Small intestine (tissue), 16 donors: ENCODE results near the gene ZNF649. TPM values are rescaled to one million over a fixed set of nuclear protein-coding genes. Genes with fewer than 3 reads are reported as not detected.

Experiments used
- DNase-seq, 2 donors: peaks; one replicate each; pipeline versions ENCODE4 v3.0.0 to v3.0.0-alpha.2; 2013
- FAIRE-seq: peaks from 2 replicates; lab custom pipeline; 2012; peaks lifted over from hg19 to GRCh38; lab: Jason Lieb, UNC
- H3K27ac ChIP-seq, 3 donors: one replicate each; pipeline ENCODE4 v1.5.1; 2013; ENCODE audit warnings: low read length in 2 of 3, mild to moderate bottlenecking in 2 of 3, control low read depth in 1 of 3, inconsistent platforms in 1 of 3, low read depth in 1 of 3, moderate library complexity in 1 of 3
- H3K27me3 ChIP-seq, 3 donors: one replicate each; pipeline ENCODE4 v1.6.1; 2013; ENCODE audit warnings: low read length in 3 of 3, inconsistent platforms in 1 of 3; ENCODE audit not compliant: control insufficient read depth in 3 of 3, insufficient read depth in 3 of 3
- H3K36me3 ChIP-seq, 3 donors: one replicate each; pipeline ENCODE4 v1.6.1; 2013; ENCODE audit warnings: low read length in 3 of 3, inconsistent platforms in 1 of 3, low read depth in 1 of 3, mild to moderate bottlenecking in 1 of 3, moderate library complexity in 1 of 3; ENCODE audit not compliant: control insufficient read depth in 3 of 3, insufficient read depth in 2 of 3
- H3K4me1 ChIP-seq, 3 donors: one replicate each; pipeline ENCODE4 v1.6.1; 2013; ENCODE audit warnings: low read length in 2 of 3, inconsistent platforms in 1 of 3, low read depth in 1 of 3, mild to moderate bottlenecking in 1 of 3, moderate library complexity in 1 of 3; ENCODE audit not compliant: control insufficient read depth in 3 of 3, insufficient read depth in 2 of 3
- H3K4me3 ChIP-seq, 3 donors: one replicate each; pipeline ENCODE4 v1.5.1; 2013; ENCODE audit warnings: low read length in 3 of 3, control low read depth in 1 of 3, inconsistent platforms in 1 of 3, low read depth in 1 of 3, mild to moderate bottlenecking in 1 of 3, moderate library complexity in 1 of 3
- H3K9me3 ChIP-seq, 2 donors: one replicate each; pipeline ENCODE4 v1.6.1; 2013; ENCODE audit warnings: low read depth in 1 of 2, low read length in 1 of 2; ENCODE audit not compliant: control insufficient read depth in 2 of 2, insufficient read depth in 1 of 2
- WGBS, 3 donors: extraction: QIAGEN DNeasy Blood & Tissue Kit; methylation state at CpG; one replicate each; pipeline ENCODE4 v1.1.7; 2013; 5-methylcytosine and 5-hydroxymethylcytosine counted together
- long read RNA-seq, 10 donors: transcript quantifications; one replicate each; lab custom pipeline, GENCODE V29; 2026
- polyA plus RNA-seq, 4 donors: library from polyadenylated mRNA; stranded (reverse) in 3 of 4; unstranded in 1 of 4; fragments of 200-250 nt in 3 of 4; fragments of 120-200 nt in 1 of 4; gene quantifications; one replicate each; pipeline versions ENCODE4 v1.2.1 to v1.2.3, GENCODE V29; 2013
- donor health status: healthy with polysubstance abuse.
- donor health status: control.
- donor health status: control.
- donor health status: Bipolar disorder and iron deficiency.
- donor health status: healthy.

ZNF649 gene
- 10 to 100 TPM in 1 of 4 donors, 1 to 10 TPM in 3; 2.5 to 14.4 (median 4.5) TPM for polyA plus RNA-seq
- long read RNA-seq, donor 1, transcript ZNF649-201 (5 exons, 3,197 nt) = major isoform, 13 of 13 reads
- long read RNA-seq, donor 1, partial matches to known transcripts = 0 of 13 reads
- long read RNA-seq, donor 1, other reads (novel, unspliced or antisense) = 0 of 13 reads
- long read RNA-seq, donor 2, partial matches to known transcripts = 0 of 2 reads
- long read RNA-seq, donor 2, other reads (novel, unspliced or antisense) = 0 of 2 reads
- long read RNA-seq, donor 3, partial matches to known transcripts = 0 of 1 reads
- long read RNA-seq, donor 3, other reads (novel, unspliced or antisense) = 0 of 1 reads
- long read RNA-seq, donor 4 = 0 reads
- long read RNA-seq, donor 5, partial matches to known transcripts = 0 of 2 reads
- long read RNA-seq, donor 5, other reads (novel, unspliced or antisense) = 0 of 2 reads
- long read RNA-seq, donor 6, transcript ZNF649-201 (5 exons, 3,197 nt) = major isoform, 5 of 5 reads
- long read RNA-seq, donor 6, partial matches to known transcripts = 0 of 5 reads
- long read RNA-seq, donor 6, other reads (novel, unspliced or antisense) = 0 of 5 reads
- long read RNA-seq, donor 7, transcript ZNF649-201 (5 exons, 3,197 nt) = major isoform, 6 of 6 reads
- long read RNA-seq, donor 7, partial matches to known transcripts = 0 of 6 reads
- long read RNA-seq, donor 7, other reads (novel, unspliced or antisense) = 0 of 6 reads
- long read RNA-seq, donor 8 = 0 reads
- long read RNA-seq, donor 9, partial matches to known transcripts = 0 of 2 reads
- long read RNA-seq, donor 9, other reads (novel, unspliced or antisense) = 0 of 2 reads
- long read RNA-seq, donor 10, transcript ZNF649-201 (5 exons, 3,197 nt) = major isoform, 9 of 9 reads
- long read RNA-seq, donor 10, partial matches to known transcripts = 0 of 9 reads
- long read RNA-seq, donor 10, other reads (novel, unspliced or antisense) = 0 of 9 reads

GRCh38 chr19:51904331-51905165 is at the start of gene ZNF649:
TSS of gene ZNF649 (minus strand) at chr19:51905017. CDS start at chr19:51900107, 4,910 bp downstream.
- 0 to 1% (median 1%) methylated on average over 43 of the region's 43 CpGs for whole genome bisulfite sequencing, 3 donors
- Histone ChIP-seq H3K27me3 (no peaks in the 10 kb centered on the region), H3K9me3 (peaks cover 3 to 47% of the 10 kb centered on the region in 2 donors), H3K4me3 (peak within 1 kb of the TSS; percentile 76 to 88 (median 79)), H3K4me1 (no peaks in the 10 kb centered on the region), H3K36me3 (peaks cover 9 to 15% (median 9%) of the 10 kb centered on the region in 3 donors), H3K27ac (peak within 1 kb of the TSS; percentile 73 to 88 (median 74))
- FAIRE-seq = no peak
- peak; percentile 86 to 93 for DNase-seq

- H3K27me3 ChIP-seq = no peaks in the 10 kb centered on the region
- no peak overlapping the region for H3K27ac ChIP-seq
- FAIRE-seq = no peak
- no peaks in the 10 kb centered on the region for H3K4me1 ChIP-seq
- H3K4me3 ChIP-seq = peak overlapping the region in 1 of 3 donors; percentile 11
- DNase-seq = no peak
- WGBS, 3 donors = 16 to 47% (median 46%) methylated on average over 25 of the region's 25 CpGs
- H3K36me3 ChIP-seq = peaks cover 3 to 10% (median 7%) of the 10 kb centered on the region in 3 donors
- peaks cover 13 to 51% of the 10 kb centered on the region in 2 donors for H3K9me3 ChIP-seq
Measured at GRCh38 chr19:51948975-51949374, 44.2 kb upstream of the ZNF649 start.

GRCh38 chr19:51946602-51947001 is 41.8 kb upstream of the ZNF649 start:
- peaks cover 10 to 31% (median 24%) of the 10 kb centered on the region in 3 donors for H3K36me3 ChIP-seq
- FAIRE-seq (no peak), DNase-seq (no peak)
- no peaks in the 10 kb centered on the region for H3K4me1 ChIP-seq
- no peak overlapping the region for H3K27ac ChIP-seq
- 82 to 90% (median 83%) methylated on average over 1 of the region's 1 CpG for WGBS, 3 donors
- H3K9me3 ChIP-seq = peaks cover 13 to 62% of the 10 kb centered on the region in 2 donors
- H3K27me3 ChIP-seq = no peaks in the 10 kb centered on the region
- no peak overlapping the region for H3K4me3 ChIP-seq

GRCh38 chr19:51944798-51945552 is 40.2 kb upstream of the ZNF649 start:
- DNase-seq (no peak), FAIRE-seq (no peak)
- H3K27me3 ChIP-seq = no peaks in the 10 kb centered on the region
- H3K27ac ChIP-seq = no peak overlapping the region
- H3K36me3 ChIP-seq = peaks cover 20 to 47% (median 30%) of the 10 kb centered on the region in 3 donors
- no peaks in the 10 kb centered on the region for H3K4me1 ChIP-seq
- WGBS, 3 donors = 93% methylated on average over 7 of the region's 7 CpGs
- no peak overlapping the region for H3K4me3 ChIP-seq
- H3K9me3 ChIP-seq = peaks cover 14 to 66% of the 10 kb centered on the region in 2 donors

GRCh38 chr19:51938936-51939335 is 34.1 kb upstream of the ZNF649 start:
- FAIRE-seq = no peak
- H3K9me3 ChIP-seq = peaks cover 9 to 70% of the 10 kb centered on the region in 2 donors
- peaks cover 37 to 65% (median 38%) of the 10 kb centered on the region in 3 donors for H3K36me3 ChIP-seq

GRCh38 chr19:51931921-51932320 is 27.1 kb upstream of the ZNF649 start:
- no peaks in the 10 kb centered on the region for H3K27me3 ChIP-seq
- no peak for FAIRE-seq
- H3K4me3 ChIP-seq = no peak overlapping the region
- H3K27ac ChIP-seq = no peak overlapping the region
- 89 to 94% (median 93%) methylated on average over 8 of the region's 8 CpGs for WGBS, 3 donors
- no peak for DNase-seq
- H3K9me3 ChIP-seq = peaks cover 11 to 49% of the 10 kb centered on the region in 2 donors
- H3K36me3 ChIP-seq = peaks cover 30 to 34% (median 33%) of the 10 kb centered on the region in 3 donors
- no peaks in the 10 kb centered on the region for H3K4me1 ChIP-seq

More at GRCh38 chr19:51938936-51939335, 34.1 kb upstream of the ZNF649 start:
- H3K4me3 ChIP-seq = no peak overlapping the region
- no peak overlapping the region for H3K27ac ChIP-seq
- 96 to 99% (median 96%) methylated on average over 2 of the region's 2 CpGs for WGBS, 3 donors
- DNase-seq = no peak
- no peaks in the 10 kb centered on the region for H3K27me3 ChIP-seq
- no peaks in the 10 kb centered on the region for H3K4me1 ChIP-seq

GRCh38 chr19:51927859-51928258 is 23.0 kb upstream of the ZNF649 start:
- Histone ChIP-seq H3K9me3 (peaks cover 2 to 24% of the 10 kb centered on the region in 2 donors), H3K4me3 (peak overlapping the region; percentile 81 to 93 (median 83)), H3K27ac (no peak overlapping the region), H3K4me1 (no peaks in the 10 kb centered on the region), H3K27me3 (no peaks in the 10 kb centered on the region), H3K36me3 (peaks cover 11 to 18% (median 12%) of the 10 kb centered on the region in 3 donors)
- DNase-seq (no peak), FAIRE-seq (no peak)
- WGBS, 3 donors = 30 to 42% (median 34%) methylated on average over 13 of the region's 13 CpGs
